ENCODE measurements around the gene ALOXE3. TPM values are rescaled to one million over a fixed set of nuclear protein-coding genes. Genes with fewer than 3 reads are reported as not detected.

ALOXE3 gene
- total RNA-seq, 1 donor from 2014 or later, result not detected

DNA sequence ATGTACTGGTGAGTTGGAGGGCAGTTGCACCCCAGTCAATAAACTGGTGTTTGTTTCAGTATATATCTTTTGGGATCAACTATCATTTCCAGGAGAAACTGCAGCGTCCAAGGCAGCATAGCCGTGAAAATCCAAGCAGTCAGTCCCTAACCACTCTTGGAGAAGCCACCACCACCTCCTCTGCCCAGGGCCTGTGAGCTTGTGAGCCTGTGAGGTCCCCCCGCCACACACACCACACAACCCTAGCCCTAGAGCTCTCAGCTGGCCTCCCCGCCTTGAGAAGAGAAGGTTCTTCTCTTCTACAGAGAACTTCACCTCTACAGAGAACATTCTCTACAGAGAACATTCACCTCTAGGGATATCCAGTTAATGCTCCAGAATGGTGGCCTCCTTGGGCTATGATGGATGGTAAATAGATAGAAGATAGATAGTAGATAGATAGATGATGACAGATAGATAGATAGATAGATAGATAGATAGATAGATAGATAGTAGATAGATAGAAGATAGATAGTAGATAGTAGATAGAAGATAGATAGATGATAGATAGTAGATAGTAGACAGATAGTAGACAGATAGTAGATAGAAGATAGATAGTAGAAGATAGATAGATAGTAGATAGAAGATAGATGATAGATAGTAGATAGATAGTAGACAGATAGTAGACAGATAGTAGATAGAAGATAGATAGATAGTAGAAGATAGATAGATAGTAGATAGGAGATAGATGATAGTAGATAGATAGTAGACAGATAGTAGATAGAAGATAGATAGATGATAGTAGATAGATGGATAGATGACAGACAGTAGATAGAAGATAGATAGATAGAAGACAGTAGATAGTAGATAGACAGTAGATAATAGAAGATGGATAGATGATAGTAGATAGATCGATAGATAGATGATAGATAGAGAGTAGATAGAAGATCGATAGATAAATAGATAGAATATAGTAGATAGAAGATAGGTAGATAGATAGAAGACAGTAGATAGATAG lies 65.8 kb downstream of the ALOXE3 start:
- DNase-seq (ENCODE audit: low read depth, low spot score), result no peak

GRCh38 chr17:8051831-8052230 lies 66.5 kb downstream of the ALOXE3 start:
- no peak for DNase-seq (ENCODE audit: low read depth, low spot score)

GRCh38 chr17:8048736-8049135 lies 69.6 kb downstream of the ALOXE3 start:
- DNase-seq (ENCODE audit: low read depth, low spot score), result no peak

- DNase-seq (ENCODE audit: low read depth, low spot score), result no peak
Observed at GRCh38 chr17:8048236-8048635, 70.1 kb downstream of the ALOXE3 start.

DNA sequence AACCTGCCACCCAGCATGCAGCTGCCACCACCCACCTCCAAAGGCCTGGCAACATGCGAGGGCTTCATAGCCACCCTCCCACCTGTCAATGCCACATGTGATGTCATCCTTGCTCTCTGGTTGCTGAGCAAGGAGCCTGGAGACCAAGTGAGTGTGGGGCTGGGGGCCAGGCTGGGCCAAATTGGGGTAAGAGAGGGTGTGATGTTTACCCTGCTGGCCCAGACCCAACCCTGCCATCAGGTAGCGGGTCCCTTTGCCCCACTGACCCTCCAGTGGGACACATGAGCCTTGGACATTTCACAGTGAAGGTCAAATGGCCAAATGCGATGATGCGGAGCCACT lies 70.6 kb downstream of the ALOXE3 start:
- no peak for DNase-seq (ENCODE audit: low read depth, low spot score)

GRCh38 chr17:8046929-8047768 lies 71.2 kb downstream of the ALOXE3 start:
- DNase-seq (ENCODE audit: low read depth, low spot score), result no peak

DNA sequence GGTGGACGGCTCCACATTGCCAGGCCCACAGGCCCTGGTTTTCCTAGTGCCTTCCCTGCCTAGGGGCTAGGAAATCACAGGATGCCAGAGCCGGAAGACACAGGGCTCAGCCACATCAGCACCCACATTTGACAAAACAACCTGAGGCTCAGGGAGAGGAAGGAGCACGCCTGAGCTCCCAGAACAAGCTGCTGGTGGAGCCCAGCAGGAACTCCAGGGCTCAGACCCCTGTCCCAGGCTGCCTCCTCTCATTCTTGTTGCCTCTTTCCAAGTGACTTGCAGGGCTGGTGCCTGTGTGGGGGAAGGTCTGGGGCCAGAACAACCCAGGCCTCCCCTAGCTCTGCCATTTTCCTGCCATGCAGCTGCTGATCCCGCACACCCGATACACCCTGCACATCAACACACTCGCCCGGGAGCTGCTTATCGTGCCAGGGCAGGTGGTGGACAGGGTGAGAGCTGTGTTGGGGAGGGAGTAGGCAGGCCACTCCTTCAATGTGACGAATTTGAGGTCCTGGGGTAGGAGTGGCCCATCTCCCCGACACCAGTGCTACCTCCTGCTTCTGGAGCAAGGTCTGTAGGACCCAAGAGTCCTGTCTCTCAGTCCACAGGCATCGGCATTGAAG lies 71.9 kb downstream of the ALOXE3 start:
- no peak for DNase-seq (ENCODE audit: low read depth, low spot score)

Other genes with a start within 250 kb of the ALOXE3 start
- gene CHD3, start 229.7 kb downstream of the ALOXE3 start, total RNA-seq, result 144 and 220 TPM in 2 replicates
- 0.86 and 1.2 TPM in 2 replicates for gene RNF227, start 202.2 kb downstream of the ALOXE3 start, total RNA-seq
- 0.20 and 0.32 TPM in 2 replicates for gene KCNAB3, start 188.7 kb downstream of the ALOXE3 start, total RNA-seq
- 43.6 and 62.4 TPM in 2 replicates for gene TRAPPC1, start 186.6 kb downstream of the ALOXE3 start, total RNA-seq
- 17.9 and 23.7 TPM in 2 replicates for gene CNTROB, start 186.3 kb downstream of the ALOXE3 start, total RNA-seq
- not detected in 2 replicates for gene GUCY2D, start 115.9 kb downstream of the ALOXE3 start, total RNA-seq
- not detected in 2 replicates for gene ALOX15B, start 79.5 kb downstream of the ALOXE3 start, total RNA-seq
- gene ALOX12B, start 30.8 kb downstream of the ALOXE3 start, total RNA-seq, result not detected in 2 replicates
- 0.14 and 0.40 TPM in 2 replicates for gene HES7, start 5.6 kb upstream of the ALOXE3 start, total RNA-seq
- gene PER1, start 33.9 kb upstream of the ALOXE3 start, total RNA-seq, result 8.0 and 11.3 TPM in 2 replicates
- 3.9 and 4.0 TPM in 2 replicates for gene VAMP2, start 44.4 kb upstream of the ALOXE3 start, total RNA-seq
- gene TMEM107, start 57.9 kb upstream of the ALOXE3 start, total RNA-seq, result 15.8 and 33.2 TPM in 2 replicates
- gene BORCS6, start 71.7 kb upstream of the ALOXE3 start, total RNA-seq, result 9.6 and 13.4 TPM in 2 replicates
- 34.4 and 60.2 TPM in 2 replicates for gene AURKB, start 92.1 kb upstream of the ALOXE3 start, total RNA-seq
- 5.5 and 10.6 TPM in 2 replicates for gene CTC1, start 129.5 kb upstream of the ALOXE3 start, total RNA-seq
- 40.7 and 52.3 TPM in 2 replicates for gene PFAS, start 130.8 kb upstream of the ALOXE3 start, total RNA-seq
- gene RANGRF, start 170.2 kb upstream of the ALOXE3 start, total RNA-seq, result 17.1 and 17.6 TPM in 2 replicates
- gene SLC25A35, start 176.9 kb upstream of the ALOXE3 start, total RNA-seq, result 0.67 and 1.1 TPM in 2 replicates
- 12.7 and 17.9 TPM in 2 replicates for gene ARHGEF15, start 191.7 kb upstream of the ALOXE3 start, total RNA-seq
- gene ODF4, start 221.3 kb upstream of the ALOXE3 start, total RNA-seq, result not detected in 2 replicates